Erythroblast (primary cell): ENCODE measurements around the gene MGLL.

Experiments used
- GATA1 ChIP-seq: IDR thresholded peaks from 2 replicates; pipeline ENCODE4 v1.6.1; 2011; ENCODE audit warnings: low read depth, mild to moderate bottlenecking, control low read depth, low read length, moderate library complexity
- POLR2A ChIP-seq: IDR thresholded peaks from 2 replicates; pipeline ENCODE4 v1.6.1; 2011; ENCODE audit warnings: mild to moderate bottlenecking, low read length

DNA sequence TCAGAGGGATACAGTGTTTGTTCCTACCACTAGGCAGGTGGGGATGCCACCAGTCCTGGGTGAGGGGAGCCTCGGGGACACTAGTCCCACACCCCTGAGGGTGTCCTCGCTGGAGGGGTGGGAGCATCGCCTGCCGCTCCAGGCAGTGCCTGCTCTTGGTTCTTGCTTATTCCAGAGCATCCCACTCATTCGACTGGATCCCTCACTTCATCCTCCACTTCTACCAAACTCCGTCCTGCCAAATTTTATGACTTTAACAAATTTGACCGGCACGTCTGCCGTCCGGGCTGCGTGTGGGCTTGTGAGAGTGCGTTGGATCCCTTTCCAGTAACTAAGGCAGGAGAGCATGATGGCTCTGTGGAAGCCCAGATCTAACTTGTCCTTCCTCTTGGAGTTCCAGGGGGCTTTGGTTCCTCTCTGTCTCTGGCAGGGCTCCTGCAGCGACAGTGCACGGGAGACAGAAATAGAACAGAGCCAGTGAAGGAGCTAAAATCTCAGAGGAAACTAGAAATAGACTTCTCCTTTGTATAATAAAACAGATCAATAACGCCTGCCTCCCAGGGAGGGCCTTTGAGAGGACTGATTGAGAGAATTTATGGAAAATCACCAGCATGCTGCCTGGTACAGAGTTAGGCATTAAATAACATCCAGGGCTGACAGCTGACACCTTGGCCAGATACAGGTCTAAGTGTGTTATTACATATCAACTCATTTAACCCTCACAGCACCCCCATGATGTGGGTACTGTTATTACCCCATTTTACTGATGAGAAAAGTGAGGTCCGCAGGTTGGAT, 34.5 kb downstream of the MGLL start:
- TF ChIP-seq POLR2A (no peak), GATA1 (no peak)
